Stimulated activated CD4-positive, alpha-beta T cell treated with anti-CD3 and anti-CD28 coated beads, Interleukin-1b, Interleukin-23, amount 100 ng/mL, for 48 hours (primary cell): Measurements from ENCODE around the gene ANKRD45.
"Not testable (repeated sequence)": the region's sequence is repeated elsewhere in the genome, so short reads cannot be mapped to it uniquely, and the experiment has no call there.

Experiments
- DNase-seq: peaks from one replicate; pipeline ENCODE4 v3.0.0-alpha.2; 2020

ANKRD45 gene, protein sequence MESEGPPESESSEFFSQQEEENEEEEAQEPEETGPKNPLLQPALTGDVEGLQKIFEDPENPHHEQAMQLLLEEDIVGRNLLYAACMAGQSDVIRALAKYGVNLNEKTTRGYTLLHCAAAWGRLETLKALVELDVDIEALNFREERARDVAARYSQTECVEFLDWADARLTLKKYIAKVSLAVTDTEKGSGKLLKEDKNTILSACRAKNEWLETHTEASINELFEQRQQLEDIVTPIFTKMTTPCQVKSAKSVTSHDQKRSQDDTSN

DNA sequence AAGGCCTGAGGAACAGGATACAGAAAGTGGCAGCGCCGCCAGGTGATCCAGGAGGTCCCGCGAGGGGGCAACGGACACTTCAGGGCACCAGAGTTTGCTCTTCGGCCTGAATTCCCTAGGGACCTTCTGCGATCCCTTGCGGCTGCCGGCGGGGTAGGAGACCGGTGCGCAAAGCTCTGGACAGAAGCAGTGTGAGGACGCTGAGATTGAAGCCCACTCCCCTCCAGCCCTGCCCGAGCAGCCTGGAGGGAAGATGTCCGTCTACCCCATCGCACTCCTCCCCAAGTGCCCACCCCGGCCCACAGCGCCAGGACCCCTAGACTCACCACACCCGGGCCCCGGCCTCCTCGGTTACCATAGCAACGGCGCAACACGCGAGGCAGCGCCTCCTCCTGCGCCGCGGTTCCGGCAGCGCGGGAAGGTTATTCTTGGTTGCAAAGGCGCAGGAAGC lies at the start of gene ANKRD45:
Gene ANKRD45, minus strand, starts transcription at position 361 of the 451 bp plus-strand sequence. CDS start 10,433 bp downstream, outside the sequence.
- peak; percentile 9 for DNase-seq

DNA sequence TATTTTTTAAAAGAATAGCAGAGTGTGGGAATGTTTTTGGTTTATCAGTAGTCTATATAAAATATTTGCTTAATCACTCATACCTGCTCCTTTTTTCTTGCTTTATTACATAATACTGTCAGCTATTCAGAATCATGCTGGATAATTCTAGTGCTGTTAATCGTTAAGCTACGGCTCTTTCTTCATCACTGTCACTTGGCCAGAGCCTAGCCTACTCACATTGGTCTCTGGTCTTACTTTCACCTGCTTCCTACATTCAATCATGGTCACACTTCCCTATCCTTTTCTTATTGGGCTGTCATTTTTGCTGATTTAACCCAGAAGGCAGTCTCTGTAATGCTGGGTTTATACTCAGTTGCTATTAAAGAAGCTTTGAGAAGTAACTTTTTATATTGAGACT lies 47.6 kb upstream of the ANKRD45 start:
- DNase-seq: no peak

DNA sequence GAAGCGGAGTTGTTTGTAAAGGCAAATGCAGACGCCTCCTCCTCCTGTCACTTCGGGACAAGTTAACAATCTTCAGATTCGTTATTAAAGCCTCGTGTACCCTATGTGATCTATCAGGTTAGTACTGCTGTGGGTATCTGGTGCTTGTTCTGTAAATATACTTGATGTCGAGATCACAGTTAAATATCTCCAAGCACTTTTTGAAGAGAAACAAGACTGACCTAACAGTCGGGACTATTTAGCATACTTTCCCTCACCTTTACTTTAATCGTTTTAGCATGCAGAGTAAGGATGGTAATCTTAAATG lies 45.8 kb upstream of the ANKRD45 start:
- no peak for DNase-seq

DNA sequence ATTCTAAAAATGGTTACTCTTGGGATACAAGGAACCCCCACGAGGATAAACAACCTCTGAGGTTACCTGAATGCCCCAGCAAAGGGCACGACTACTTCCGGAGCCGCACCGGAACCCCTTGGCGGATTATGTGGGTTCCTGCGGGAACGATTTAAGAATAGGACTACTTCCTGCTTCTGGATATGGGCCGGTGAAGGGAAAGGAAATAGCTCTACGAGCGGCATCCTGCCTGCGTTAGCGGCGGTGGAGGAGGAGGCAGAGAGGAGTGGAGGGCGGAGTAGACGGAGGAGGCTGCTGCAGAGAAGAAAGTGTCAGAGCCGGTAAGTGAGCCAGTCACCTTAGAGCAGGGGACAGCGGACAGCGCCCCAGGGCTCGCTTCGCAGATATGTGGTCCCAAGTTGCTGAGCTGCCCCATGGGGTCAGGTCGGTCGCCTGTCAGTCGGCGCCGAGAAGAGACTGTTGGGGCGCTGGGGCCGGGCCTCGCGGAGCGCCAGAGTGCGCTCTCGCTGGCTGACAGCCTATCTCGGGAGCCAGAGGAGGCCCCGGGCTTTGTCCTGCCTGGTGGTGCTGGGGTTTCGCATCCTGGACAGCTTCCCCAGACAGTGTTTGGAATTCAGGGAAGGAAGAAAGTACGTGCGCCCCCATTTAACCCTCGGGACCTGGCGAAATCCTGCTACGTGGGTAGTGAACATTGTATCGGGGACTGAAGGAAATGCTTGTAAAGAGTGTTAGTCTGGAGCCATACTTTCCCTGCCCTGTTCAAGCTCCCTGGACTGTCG lies 45.3 kb upstream of the ANKRD45 start, which contains the start of gene KLHL20:
Gene KLHL20, plus strand, starts transcription at position 223 of the 779 bp plus-strand sequence. CDS start 1,063 bp downstream, outside the sequence.
- peak; percentile 88 for DNase-seq

DNA sequence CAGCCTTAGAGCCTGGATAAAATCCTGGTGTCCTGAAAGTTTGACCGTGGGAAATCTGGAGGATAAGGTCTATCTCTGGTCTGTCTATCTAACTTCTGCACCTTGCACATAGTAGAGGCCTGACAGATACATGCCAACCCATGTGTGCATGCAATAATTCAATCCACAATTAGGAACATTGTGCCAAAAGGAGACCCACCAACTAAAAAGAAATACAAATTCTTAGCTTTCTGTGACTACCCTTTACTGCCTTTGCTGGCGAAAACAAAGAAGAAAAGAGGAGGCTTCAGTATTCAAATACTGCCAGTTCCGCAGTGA lies 44.7 kb upstream of the ANKRD45 start:
- no peak for DNase-seq

DNA sequence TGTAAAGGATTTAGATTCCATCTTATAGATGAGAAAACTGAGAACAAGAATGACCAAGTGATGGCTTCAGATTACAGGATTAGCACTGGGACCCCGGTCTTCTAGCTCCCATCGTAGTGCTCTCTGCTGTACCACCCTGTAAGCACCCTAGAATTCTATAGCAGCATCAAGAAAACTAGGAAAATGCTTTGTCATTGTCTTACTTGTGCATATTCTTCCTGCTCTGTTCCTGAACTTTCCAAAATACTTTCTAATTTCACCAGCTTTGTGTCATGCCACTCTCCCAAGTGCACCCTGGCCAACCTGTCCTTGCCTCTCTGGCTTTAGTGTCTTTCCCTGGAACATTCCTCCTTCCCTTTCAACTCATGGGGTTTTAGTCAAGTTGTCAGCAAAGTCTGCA lies 39.1 kb upstream of the ANKRD45 start:
- DNase-seq: no peak

DNA sequence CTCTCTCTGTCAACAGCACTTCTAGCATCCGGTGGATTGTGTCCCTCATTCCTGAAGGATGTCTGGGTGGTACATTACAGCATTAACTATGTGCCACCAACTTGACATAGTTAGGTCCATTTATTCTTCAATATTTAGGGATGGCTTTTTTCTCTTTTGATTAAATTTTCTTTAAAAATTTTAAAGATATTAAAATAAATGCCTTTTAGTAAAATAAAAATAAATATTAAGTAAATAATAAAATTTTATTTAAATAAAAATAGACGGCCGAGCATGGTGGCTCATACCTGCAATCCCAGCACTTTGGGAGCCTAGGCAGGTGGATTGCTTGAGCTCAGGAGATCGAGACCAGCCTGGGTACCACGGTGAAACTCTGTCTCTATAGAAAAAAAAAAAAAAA lies 35.5 kb upstream of the ANKRD45 start:
- no peak for DNase-seq

DNA sequence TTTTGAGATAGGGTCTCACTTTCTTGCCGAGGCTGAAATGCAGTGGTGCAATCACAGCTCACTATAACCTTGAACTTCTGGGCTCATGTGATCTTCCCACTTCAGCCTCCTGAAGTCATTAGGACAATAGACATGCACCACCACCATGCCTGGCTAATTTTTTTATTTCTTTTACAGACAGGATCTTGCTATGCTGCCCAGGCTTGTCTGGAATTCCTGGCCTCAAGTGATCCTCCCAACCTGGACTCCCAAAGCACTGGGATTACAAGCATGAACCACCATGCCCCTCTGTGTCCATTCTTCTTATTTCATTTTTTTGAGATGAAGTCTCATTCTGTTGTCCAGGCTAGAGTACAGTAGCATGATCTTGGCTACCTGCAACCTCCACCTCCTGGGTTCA lies 33.1 kb upstream of the ANKRD45 start:
- no peak for DNase-seq

DNA sequence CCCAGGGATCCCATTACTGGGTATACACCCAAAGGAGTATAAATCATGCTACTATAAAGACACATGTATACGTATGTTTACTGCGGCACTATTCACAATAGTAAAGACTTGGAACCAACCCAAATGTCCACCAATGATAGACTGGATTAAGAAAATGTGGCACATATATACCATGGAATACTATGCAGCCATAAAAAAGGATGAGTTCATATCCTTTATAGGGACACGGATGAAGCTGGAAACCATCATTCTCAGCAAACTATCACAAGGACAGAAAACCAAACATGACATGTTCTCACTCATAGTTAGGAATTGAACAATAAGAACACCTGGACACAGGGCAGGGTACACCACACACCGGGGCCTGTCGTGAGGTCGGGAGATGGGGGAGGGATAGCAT lies 31.6 kb upstream of the ANKRD45 start:
- not testable (repeated sequence) for DNase-seq

DNA sequence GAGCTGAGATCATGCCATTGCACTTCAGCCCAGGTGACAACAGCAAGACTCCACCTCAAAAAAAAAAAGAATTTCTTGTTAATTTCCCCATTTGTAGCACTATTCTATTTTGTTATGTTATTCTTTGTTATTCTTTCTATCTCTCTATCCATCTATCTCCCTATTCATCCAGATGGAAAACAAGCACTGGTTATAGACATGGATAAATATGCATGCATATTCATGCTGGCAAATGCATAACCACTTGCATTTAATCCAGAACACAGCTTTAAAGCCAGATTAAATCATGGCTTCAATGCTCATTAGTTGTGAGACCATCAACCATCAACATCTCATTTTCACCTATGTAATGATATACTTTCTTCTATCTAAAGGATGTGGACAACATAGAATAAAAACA lies 23.6 kb upstream of the ANKRD45 start:
- DNase-seq: no peak

DNA sequence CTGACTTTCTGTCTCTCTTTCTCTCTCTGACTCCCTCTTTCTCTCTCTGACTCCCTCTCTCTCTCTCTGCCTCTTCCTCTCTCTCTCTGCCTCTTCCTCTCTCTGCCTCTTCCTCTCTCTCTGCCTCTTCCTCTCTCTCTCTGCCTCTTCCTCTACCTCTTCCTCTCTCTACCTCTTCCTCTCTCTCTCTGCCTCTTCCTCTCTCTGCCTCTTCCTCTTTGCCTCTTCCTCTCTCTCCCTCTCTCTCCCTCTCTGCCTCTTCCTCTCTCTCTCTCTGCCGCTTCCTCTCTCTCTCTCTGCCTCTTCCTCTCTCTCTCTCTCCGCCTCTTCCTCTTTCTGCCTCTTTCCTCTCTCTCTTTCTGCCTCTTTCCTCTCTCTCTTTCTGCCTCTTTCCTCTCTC lies 18.6 kb upstream of the ANKRD45 start:
- no peak for DNase-seq

DNA sequence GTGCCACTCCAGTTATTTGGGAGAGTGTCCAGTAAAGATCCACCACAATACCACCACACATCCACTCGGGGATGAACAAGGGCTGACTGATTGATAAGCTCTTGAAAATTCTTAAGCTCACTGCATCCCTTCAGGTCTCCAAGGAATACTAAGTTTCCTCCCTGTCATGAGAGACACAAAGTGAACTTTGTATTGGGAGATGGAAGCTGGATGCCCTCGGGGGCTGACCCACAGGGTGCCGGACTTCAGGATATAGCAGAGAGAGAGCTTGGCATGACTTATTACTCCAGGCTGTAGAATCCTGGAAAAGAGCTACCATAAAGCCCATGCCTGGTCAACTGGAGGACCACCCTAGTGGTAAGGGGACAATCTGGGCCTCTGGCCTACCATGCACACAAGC lies 15.5 kb upstream of the ANKRD45 start:
- not testable (repeated sequence) for DNase-seq

DNA sequence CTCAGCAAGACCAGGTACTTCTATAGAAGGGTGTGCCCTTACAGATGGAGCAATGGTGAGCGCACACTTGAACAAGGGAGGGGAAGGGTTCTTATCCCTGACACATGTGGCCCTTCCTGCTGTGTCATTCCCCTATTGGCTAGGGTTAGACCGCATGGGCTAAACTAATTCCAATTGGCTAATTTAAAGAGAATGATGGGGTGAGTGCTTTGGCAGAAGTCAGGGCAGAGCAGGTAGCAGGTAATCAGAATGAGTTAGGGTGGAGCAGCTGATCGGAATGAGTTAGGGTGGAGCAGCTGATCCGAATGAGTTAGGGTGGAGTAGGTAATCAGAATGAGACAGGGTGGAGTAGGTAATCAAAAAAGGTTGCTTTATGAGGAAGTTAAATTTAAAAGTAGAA lies 14.2 kb upstream of the ANKRD45 start:
- DNase-seq: not testable (repeated sequence)

DNA sequence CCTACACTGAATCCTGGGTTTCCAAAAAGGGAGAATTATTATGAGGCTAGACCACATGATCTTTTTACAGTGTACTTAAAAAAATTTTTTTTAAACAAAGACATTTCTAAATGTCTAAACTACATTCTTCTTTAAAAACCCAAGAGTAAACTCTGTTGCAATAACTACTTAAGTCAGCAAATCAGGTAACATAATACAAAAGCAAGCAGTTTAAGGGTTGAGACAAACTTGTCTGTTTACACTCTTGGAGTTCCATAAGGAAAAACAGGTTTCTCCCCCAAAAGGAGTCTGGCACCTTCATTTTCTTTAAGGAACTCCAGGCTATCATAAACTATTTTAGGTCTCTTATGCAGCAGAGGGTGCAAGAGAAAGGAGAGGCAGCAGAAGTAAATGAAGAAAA lies 12.5 kb upstream of the ANKRD45 start:
- DNase-seq: no peak

DNA sequence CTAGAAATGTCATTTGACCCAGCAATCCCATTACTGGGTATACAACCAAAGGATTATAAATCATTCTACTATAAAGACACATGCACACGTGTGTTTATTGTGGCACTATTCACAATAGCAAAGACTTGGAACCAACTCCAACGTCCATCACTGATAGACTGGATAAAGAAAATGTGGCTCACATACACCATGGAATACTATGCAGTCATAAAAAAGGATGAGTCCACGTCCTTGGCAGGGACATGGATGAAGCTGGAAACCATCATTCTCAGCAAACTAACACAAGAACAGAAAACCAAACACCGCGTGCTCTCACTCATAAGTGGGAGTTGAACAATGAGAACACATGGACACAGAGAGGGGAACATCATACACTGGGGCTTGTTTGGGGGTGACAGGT lies 10.5 kb upstream of the ANKRD45 start:
- not testable (repeated sequence) for DNase-seq

DNA sequence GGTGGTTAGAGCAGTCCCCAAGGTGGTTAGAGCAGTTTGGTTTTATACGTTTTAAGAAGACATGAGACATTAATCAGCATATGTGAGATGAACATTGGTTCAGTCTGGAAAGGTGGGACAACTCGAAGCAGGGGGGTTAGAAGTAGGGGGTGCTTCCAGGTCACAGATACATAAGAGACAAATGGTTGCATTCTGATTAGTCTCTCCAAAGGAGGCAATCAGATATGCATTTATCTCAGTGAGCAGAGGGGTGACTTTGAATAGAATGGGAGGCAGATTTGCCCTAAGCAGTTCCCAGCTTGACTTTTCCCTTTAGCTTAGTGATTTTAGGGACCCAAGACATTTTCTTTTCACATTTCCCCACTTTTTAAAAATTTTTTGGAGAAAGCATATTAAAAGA lies 4.8 kb upstream of the ANKRD45 start:
- DNase-seq: not testable (repeated sequence)

DNA sequence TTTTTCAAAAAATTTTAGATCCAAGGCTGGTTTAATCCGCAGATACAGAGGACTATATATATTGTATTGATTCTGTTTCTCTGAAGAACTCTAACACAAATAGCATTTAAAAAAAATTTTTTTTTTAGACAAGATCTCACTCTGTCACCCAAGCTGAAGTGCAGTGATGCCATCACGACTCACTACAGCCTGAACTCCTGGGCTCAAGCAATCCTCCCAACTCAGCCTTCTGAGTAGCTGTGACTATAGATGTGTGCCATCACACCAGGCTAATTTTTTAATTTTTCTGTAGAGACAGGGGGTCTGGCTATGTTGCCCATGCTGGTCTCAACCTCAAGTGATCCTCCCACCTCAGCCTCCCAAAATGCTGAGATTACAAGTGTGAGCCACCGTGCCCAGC lies 3.0 kb downstream of the ANKRD45 start:
- DNase-seq: no peak

DNA sequence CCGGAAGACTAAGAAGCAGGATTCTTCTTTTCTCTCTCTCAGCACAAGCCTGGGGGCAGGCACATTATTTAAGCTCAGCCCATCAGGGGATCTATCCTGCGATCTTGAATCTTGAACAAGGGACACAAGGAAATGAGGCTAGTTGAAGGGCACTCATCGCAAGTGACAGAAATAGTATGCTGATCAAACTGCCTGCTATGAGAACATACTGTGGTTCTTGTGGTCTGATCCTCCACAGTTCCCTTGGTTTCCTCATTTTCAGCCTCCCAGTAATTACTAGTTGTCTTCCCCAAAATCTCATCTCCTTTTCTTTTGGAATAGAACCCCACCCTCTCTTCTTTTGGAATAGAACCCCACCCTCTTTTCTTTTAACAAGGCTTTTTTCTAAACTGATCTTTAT lies 6.5 kb downstream of the ANKRD45 start:
- no peak for DNase-seq

DNA sequence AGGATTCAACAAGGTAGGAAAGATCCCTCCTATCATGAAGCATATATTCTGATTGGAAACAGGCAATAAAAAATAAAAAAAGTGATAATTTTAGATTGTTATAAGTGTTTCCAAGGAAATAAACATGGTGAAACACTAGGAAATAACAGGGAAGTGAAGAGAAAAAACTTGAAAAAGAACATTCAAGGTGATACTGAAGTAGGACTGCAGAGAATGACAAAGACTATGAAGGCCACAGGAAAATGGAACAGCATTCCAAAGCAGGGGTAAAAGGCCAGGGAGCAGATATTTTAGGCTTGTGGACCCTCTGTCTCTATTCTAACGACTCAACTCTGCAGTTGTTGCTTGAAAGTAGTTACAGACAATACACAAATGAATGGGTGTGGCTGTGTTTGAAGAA lies 7.9 kb downstream of the ANKRD45 start:
- DNase-seq: no peak

DNA sequence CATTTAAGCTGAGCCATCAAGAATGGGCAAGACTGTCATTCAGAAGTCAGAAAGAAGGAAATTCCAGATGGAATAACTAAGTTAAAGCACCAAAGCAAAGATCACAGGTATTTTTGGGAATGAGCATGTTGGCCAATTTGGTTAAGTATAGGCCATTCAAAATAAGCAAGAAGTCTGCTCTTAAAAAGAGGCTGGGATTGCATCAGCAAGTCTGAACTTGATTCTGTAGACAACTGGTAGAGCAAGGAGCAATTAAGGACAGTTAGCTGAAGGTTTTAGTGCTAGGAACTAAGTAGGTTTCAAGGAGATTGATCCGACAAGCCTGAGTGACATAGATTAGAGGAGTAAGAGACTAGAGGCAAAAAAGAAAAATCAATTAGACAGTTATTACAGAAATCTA lies 8.4 kb downstream of the ANKRD45 start:
- DNase-seq: no peak

DNA sequence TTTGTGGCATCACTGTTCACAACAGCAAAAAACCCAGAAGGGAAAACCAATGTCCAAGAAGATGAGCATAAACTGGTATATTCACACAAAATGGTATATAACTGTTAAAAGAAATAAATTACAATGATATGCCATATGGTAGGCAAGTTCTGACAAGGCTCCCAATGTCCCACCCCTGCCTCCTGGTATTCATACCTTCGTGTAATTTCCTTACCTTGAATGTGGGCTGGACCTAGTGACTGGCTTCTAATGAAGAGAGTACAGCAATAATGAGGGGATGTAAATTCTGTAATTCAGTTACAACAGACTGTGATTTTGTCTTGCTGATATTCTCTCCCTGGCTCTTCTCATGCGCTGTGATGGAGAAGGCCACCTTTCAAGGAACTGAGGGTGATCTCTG lies 9.3 kb downstream of the ANKRD45 start:
- no peak for DNase-seq

DNA sequence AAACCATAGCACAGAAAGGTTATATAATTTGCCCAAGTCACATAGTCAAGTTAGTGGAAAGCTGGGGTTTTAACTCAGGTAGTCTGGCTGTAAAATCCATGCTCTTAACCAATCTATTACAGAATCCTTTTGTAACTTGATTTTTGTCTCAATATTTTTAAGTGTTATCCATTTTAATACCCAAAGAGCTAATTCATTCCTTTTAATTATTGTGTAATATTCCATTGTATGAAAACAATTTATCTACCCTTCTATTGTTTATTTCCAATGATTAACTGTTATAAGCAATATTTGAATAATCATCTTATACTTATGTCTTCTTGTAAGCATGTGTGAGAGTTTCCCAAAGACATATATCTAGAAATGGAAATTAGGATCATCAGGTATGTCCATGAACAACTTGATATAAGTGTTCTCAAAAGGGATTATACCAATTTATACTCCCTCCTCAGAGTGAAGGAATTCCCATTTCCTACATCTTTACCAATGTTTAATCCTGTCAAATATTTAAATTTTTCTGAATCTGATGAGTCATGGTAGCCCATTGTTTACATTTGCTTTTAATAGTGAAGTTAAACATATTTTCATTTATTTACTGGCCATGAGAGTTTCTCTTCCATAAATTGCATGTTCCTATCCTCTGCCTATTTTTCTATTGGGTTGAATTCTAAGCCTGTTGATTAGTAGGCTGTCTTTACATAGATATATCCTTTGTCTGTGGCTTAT lies 20.6 kb downstream of the ANKRD45 start:
- DNase-seq: no peak

DNA sequence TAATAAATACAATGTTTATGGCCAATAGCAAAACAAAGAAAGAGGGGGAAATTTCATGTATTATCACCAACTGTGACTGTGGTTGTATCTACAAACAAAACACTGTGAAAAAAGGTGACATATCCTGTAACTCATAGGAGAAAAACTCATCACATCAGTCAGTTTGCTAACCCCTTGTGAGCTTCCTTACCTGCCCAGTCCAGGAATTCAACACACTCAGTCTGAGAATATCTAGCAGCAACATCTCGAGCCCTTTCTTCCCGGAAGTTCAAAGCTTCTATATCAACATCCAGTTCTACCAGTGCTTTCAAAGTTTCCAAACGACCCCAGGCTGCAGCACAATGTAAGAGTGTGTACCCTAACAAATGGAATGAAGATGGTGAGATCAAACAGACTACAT lies 23.0 kb downstream of the ANKRD45 start:
- DNase-seq: no peak
